OCI-LY1 (cell line): ENCODE measurements around the gene EPHA4.

Experiments used
- H2AFZ ChIP-seq: fragments of 200-600 bp; sonication (generic), shearing (Covaris generic); 2 replicates; pipeline ENCODE4 v1.6.0; 2014; ENCODE audit warnings: antibody characterized with exemption, mild to moderate bottlenecking, low read length
- H3F3A ChIP-seq: fragments of 200-600 bp; sonication (generic), shearing (Covaris generic); 2 replicates; pipeline ENCODE4 v1.6.0; 2014; ENCODE audit warnings: mild to moderate bottlenecking, antibody characterized with exemption, low read length, moderate library complexity; ENCODE audit not compliant: insufficient read depth
- H3K27ac ChIP-seq: fragments of 200-600 bp; sonication (generic); 2 replicates; pipeline ENCODE4 v1.5.1; 2014; ENCODE audit warnings: low read length, mixed run types, mild to moderate bottlenecking, low read depth; ENCODE audit not compliant: poor library complexity, severe bottlenecking
- H3K27me3 ChIP-seq: fragments of 200-600 bp; sonication (generic); 2 replicates; pipeline ENCODE4 v1.6.0; 2014; ENCODE audit warnings: antibody characterized with exemption, mild to moderate bottlenecking, low read length, moderate library complexity; ENCODE audit not compliant: insufficient read depth
- H3K36me3 ChIP-seq: fragments of 200-600 bp; sonication (generic); 2 replicates; pipeline ENCODE4 v1.6.1; 2014; ENCODE audit warnings: mild to moderate bottlenecking, antibody characterized with exemption, low read length, moderate library complexity, mixed read lengths; ENCODE audit not compliant: insufficient read depth
- H3K4me1 ChIP-seq: fragments of 200-600 bp; sonication (generic); 2 replicates; pipeline ENCODE4 v1.5.1; 2014; ENCODE audit warnings: mild to moderate bottlenecking, low read length, moderate library complexity; ENCODE audit not compliant: insufficient read depth, severe bottlenecking
- H3K4me2 ChIP-seq: fragments of 200-600 bp; sonication (generic), shearing (Covaris generic); 2 replicates; pipeline ENCODE4 v1.6.1; 2014; ENCODE audit warnings: low read length
- H3K4me3 ChIP-seq: fragments of 200-600 bp; sonication (generic); 2 replicates; pipeline ENCODE4 v1.5.1; 2014; ENCODE audit warnings: low read length, low read depth, mild to moderate bottlenecking, mixed read lengths; ENCODE audit not compliant: poor library complexity, severe bottlenecking
- H3K79me2 ChIP-seq: fragments of 200-600 bp; shearing (Covaris generic); 2 replicates; pipeline ENCODE4 v1.6.1; 2016; ENCODE audit warnings: mixed run types, low read length, mixed read lengths; ENCODE audit not compliant: insufficient read depth
- H3K9ac ChIP-seq: fragments of 200-600 bp; sonication (generic), shearing (Covaris generic); 2 replicates; pipeline ENCODE4 v1.6.1; 2014; ENCODE audit warnings: mild to moderate bottlenecking, low read length, mixed read lengths
- H3K9me2 ChIP-seq: fragments of 200-600 bp; sonication (generic), shearing (Covaris generic); 2 replicates; pipeline ENCODE4 v1.6.1; 2014; ENCODE audit warnings: low read depth, mild to moderate bottlenecking, low read length, mixed read lengths
- H3K9me3 ChIP-seq: fragments of 200-600 bp; shearing (Covaris generic); 2 replicates; pipeline ENCODE4 v1.6.1; 2014; ENCODE audit warnings: low read length, mixed read lengths
- H4K20me1 ChIP-seq: fragments of 200-600 bp; sonication (generic), shearing (Covaris generic); 2 replicates; pipeline ENCODE4 v1.6.0; 2016; ENCODE audit warnings: mild to moderate bottlenecking, low read length; ENCODE audit not compliant: insufficient read depth
- EZH2 ChIP-seq: fragments of 200-600 bp; sonication (generic), shearing (Covaris generic); IDR thresholded peaks from 2 replicates; pipeline ENCODE4 v1.8.0; 2017; ENCODE audit warnings: borderline replicate concordance, mixed run types, mild to moderate bottlenecking, antibody characterized with exemption, low read length, moderate library complexity, mixed read lengths
- TF ChIP-seq, protein P1 (sequence below): fragments of 200-600 bp; sonication (generic), shearing (Covaris generic); IDR thresholded peaks from 2 replicates; pipeline ENCODE4 v1.5.1; 2017; ENCODE audit warnings: mild to moderate bottlenecking, antibody characterized with exemption, low read length, moderate library complexity, mixed read lengths

EPHA4 gene

DNA sequence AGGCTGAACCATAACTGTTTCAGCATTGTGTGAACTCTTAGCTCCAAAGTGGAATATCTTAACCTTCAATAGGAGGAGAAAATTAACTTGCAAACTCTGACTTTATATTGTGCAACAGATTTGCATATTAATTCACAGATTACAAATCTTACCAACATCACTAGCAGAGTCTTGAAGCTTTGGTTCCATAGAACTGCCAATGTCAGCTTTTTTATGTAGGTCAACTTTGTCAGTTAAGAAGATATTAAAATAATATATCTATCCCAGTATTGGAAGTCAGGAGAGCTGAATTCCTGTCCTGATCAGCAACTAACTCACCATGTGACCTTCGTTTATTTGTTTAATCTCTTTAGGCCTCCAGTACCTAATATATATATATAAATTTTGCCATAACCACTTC is 121.8 kb downstream of the EPHA4 start:
- Histone ChIP-seq H3K27me3 (no peaks in the 10 kb centered on the region), H3K9me2 (no peaks in the 10 kb centered on the region), H3K4me2 (no peak overlapping the region), H3K4me3 (no peak overlapping the region), H3K9me3 (no peaks in the 10 kb centered on the region), H3K36me3 (no peaks in the 10 kb centered on the region), H3K79me2 (no peaks in the 10 kb centered on the region), H4K20me1 (no peaks in the 10 kb centered on the region), H3K9ac (no peak overlapping the region), H3K4me1 (no peaks in the 10 kb centered on the region), H3F3A (no peaks in the 10 kb centered on the region), H2AFZ (no peak overlapping the region), H3K27ac (no peak overlapping the region)
- TF ChIP-seq EZH2 = no peak
- TF ChIP-seq, protein P1, sequence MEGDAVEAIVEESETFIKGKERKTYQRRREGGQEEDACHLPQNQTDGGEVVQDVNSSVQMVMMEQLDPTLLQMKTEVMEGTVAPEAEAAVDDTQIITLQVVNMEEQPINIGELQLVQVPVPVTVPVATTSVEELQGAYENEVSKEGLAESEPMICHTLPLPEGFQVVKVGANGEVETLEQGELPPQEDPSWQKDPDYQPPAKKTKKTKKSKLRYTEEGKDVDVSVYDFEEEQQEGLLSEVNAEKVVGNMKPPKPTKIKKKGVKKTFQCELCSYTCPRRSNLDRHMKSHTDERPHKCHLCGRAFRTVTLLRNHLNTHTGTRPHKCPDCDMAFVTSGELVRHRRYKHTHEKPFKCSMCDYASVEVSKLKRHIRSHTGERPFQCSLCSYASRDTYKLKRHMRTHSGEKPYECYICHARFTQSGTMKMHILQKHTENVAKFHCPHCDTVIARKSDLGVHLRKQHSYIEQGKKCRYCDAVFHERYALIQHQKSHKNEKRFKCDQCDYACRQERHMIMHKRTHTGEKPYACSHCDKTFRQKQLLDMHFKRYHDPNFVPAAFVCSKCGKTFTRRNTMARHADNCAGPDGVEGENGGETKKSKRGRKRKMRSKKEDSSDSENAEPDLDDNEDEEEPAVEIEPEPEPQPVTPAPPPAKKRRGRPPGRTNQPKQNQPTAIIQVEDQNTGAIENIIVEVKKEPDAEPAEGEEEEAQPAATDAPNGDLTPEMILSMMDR = no peak

DNA sequence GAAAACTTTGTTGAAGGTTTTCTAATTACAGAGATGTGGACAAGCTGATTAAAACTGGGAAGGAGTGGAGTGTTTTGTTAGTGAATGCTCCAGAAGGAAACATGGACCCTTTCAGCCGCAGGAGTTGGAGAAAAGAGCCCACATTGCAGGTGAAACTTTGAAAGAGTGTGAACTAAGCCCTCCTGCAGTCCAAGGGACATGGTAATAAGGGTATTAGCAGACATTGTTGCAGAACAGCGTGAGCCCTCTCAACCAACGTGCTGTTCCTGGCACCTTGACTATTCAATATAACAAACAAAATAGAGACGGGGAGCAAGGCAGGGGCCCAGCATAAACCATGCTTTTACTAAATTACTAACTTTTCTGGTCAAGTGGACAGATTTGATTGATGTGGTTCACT is 122.7 kb downstream of the EPHA4 start:
- TF ChIP-seq EZH2 = no peak
- TF ChIP-seq, protein P1 = no peak
- Histone ChIP-seq H3K4me2 (no peak overlapping the region), H2AFZ (no peak overlapping the region), H3K9me2 (no peaks in the 10 kb centered on the region), H3K79me2 (no peaks in the 10 kb centered on the region), H3K36me3 (no peaks in the 10 kb centered on the region), H3K4me1 (no peaks in the 10 kb centered on the region), H3F3A (no peaks in the 10 kb centered on the region), H3K27me3 (no peaks in the 10 kb centered on the region), H3K9ac (no peak overlapping the region), H3K27ac (no peak overlapping the region), H3K9me3 (no peaks in the 10 kb centered on the region), H3K4me3 (no peak overlapping the region), H4K20me1 (no peaks in the 10 kb centered on the region)

DNA sequence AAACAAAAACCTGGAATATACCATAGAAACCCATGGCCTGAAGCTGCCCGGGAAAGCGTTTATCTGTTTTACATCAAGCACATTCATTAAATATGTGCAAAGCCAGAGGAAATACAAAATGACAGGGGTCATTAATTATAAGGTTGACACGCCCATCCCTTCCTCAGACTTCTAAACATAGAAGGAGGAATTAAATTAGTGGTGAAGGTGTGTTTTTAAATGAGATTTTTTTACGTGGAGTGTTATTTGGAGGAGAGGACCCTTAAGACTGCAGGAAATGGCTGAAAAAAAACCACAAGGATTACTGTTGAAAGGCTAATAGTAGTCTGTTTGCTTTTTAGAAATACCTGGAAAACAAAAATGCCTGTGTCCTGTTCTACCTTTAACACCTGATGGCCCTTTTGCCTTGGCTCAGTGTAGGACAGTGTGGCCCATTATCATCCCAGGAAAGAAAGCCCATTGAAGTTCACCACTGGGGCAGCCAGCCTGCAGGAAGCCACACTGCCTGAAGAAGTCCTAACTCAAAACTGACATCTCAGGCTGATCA is 123.2 kb downstream of the EPHA4 start:
- Histone ChIP-seq H3K27ac (no peak overlapping the region), H3K27me3 (no peaks in the 10 kb centered on the region)

More for the DNA sequence above, 123.2 kb downstream of the EPHA4 start:
- no peaks in the 10 kb centered on the region for H3K79me2 ChIP-seq
- TF ChIP-seq, protein P1 = no peak
- no peak for TF ChIP-seq EZH2
- H2AFZ ChIP-seq = no peak overlapping the region
- no peak overlapping the region for H3K4me2 ChIP-seq
- no peak overlapping the region for H3K9ac ChIP-seq
- no peak overlapping the region for H3K4me3 ChIP-seq
- no peaks in the 10 kb centered on the region for H3K36me3 ChIP-seq
- H3F3A ChIP-seq = no peaks in the 10 kb centered on the region
- no peaks in the 10 kb centered on the region for H3K9me2 ChIP-seq
- no peaks in the 10 kb centered on the region for H3K4me1 ChIP-seq
- no peaks in the 10 kb centered on the region for H4K20me1 ChIP-seq
- H3K9me3 ChIP-seq = no peaks in the 10 kb centered on the region
